Activated CD4-positive, alpha-beta T cell treated with anti-CD3 and anti-CD28 coated beads, Interleukin-2, amount 50 U/mL, for 16 hours (primary cell): ENCODE data around the gene PTPN11.

ENCODE experiments used
- DNase-seq: peaks from one replicate; pipeline ENCODE4 v3.0.0-alpha.2; 2020

Gene PTPN11

DNA sequence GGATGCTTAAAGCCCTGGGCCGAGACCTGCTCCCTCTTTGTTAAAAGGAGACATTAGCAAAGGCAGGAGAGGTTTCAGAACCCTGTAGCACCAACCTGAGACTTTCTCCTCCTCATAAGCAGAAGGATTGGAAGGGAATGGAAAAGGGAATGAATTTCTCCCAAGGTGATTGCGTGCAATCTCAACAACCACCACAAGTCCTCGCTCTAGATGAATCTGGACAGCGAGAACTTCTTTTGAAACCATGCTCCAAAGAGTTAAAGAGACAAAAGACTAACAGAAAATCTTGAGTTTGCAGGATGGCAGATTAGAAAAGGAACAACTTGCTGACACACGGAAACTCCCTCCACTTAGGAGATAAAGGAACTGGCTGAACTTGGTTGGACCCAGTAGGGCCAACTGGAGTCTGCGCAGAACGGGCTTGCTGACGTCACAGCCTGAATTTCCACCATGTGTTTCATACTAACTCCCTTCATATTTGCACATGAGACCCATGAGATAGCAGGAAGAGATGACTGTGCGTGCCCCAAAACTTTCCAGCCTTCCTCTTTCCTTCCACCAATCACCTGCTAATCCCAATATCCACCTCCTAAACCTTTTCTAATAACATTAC lies 137.0 kb downstream of the PTPN11 start:
- no peak for DNase-seq

DNA sequence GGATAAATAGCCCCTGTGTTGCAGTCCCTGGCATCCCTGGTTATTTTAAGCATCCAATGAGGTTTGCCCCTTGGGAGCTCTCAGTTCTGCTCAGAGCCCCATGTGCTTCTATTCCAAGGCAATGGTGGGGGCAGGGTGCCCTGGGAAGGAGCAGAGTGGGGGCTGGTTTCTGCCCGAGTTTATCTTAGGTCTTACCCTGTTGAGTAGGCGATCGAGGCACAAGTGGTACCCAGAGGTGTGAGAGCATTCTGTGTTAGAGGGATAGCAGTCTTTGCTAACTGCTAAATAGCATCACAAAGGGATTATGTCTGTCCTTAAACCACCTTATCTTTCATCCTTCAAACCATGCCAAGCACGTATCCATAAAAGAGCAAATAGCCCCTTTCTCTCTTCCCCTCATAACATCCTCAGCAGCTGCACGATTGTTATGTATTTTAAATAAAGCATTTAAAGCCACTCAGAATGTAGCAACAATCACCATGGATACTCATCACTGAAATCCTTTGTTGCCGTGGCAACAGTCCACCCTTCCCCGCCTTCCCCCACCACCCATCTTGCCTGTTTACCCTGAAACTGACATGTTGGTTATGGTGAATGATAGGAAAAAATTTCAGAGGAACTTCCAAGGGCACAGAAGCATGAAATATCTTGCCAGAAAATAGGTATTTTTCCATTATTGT lies 139.3 kb downstream of the PTPN11 start:
- DNase-seq, result no peak
